ENCODE measurements around the gene KIF26B. TPM values are rescaled to one million over a fixed set of nuclear protein-coding genes. Genes with fewer than 3 reads are reported as not detected.

KIF26B gene
- total RNA-seq, 1 donor from 2014 or later: 69.7 TPM

GRCh38 chr1:245751726-245752470 is 597.1 kb downstream of the KIF26B start:
- H3K27me3 Mint-ChIP-seq (ENCODE audit: low read depth): no peaks in the 10 kb centered on the region
- peaks cover 27% of the 10 kb centered on the region for H3K4me1 Mint-ChIP-seq
- peaks cover 10% of the 10 kb centered on the region for H3K36me3 Mint-ChIP-seq
- H3K4me3 Mint-ChIP-seq: no peak overlapping the region
- peaks cover 27% of the 10 kb centered on the region for H3K9me3 Mint-ChIP-seq
- peak overlapping the region; percentile 23 for H3K27ac Mint-ChIP-seq
- DNase-seq (ENCODE audit: low spot score in 2 of 2, unreplicated experiment in 2 of 2): no peak
- TF ChIP-seq, protein P1, sequence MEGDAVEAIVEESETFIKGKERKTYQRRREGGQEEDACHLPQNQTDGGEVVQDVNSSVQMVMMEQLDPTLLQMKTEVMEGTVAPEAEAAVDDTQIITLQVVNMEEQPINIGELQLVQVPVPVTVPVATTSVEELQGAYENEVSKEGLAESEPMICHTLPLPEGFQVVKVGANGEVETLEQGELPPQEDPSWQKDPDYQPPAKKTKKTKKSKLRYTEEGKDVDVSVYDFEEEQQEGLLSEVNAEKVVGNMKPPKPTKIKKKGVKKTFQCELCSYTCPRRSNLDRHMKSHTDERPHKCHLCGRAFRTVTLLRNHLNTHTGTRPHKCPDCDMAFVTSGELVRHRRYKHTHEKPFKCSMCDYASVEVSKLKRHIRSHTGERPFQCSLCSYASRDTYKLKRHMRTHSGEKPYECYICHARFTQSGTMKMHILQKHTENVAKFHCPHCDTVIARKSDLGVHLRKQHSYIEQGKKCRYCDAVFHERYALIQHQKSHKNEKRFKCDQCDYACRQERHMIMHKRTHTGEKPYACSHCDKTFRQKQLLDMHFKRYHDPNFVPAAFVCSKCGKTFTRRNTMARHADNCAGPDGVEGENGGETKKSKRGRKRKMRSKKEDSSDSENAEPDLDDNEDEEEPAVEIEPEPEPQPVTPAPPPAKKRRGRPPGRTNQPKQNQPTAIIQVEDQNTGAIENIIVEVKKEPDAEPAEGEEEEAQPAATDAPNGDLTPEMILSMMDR (IDR thresholded peaks at IDR 0.05; ENCODE audit: unreplicated experiment): no peak

- Mint-ChIP-seq H3K27ac (peak overlapping the region; percentile 23), H3K4me3 (no peak overlapping the region)
Measured at GRCh38 chr1:245752561-245752960, 597.8 kb downstream of the KIF26B start.

DNA sequence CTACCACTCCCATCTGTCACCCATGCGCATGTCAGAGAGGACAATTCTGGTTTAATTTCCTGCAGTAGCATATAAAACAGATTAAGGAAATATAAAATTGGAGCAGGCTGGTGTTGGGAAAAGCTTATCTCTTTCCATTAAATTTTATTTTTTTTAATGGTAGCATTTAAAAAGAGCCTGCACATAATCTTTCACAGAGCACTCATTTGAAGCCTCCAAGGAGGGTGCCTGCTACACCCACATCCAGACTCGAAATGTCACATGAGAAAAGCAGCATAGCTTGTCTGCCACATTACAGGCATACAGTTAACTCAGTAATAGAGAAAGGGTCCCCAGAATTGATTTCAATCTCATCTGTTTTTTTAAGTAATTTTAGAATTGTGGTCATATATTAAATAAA is 599.0 kb downstream of the KIF26B start:
- no peak for DNase-seq (ENCODE audit: low spot score in 2 of 2, unreplicated experiment in 2 of 2)
- peaks cover 43% of the 10 kb centered on the region for H3K9me3 Mint-ChIP-seq
- TF ChIP-seq, protein P1 (IDR thresholded peaks at IDR 0.05; ENCODE audit: unreplicated experiment): no peak
- H3K27ac Mint-ChIP-seq: no peak overlapping the region
- H3K27me3 Mint-ChIP-seq (ENCODE audit: low read depth): no peaks in the 10 kb centered on the region
- peaks cover 13% of the 10 kb centered on the region for H3K36me3 Mint-ChIP-seq
- H3K4me1 Mint-ChIP-seq: peaks cover 27% of the 10 kb centered on the region
- H3K4me3 Mint-ChIP-seq: no peak overlapping the region

More at GRCh38 chr1:245752561-245752960, 597.8 kb downstream of the KIF26B start:
- peaks cover 8% of the 10 kb centered on the region for H3K36me3 Mint-ChIP-seq
- no peak for DNase-seq (ENCODE audit: low spot score in 2 of 2, unreplicated experiment in 2 of 2)
- peaks cover 31% of the 10 kb centered on the region for H3K9me3 Mint-ChIP-seq
- no peaks in the 10 kb centered on the region for H3K27me3 Mint-ChIP-seq (ENCODE audit: low read depth)
- H3K4me1 Mint-ChIP-seq: peaks cover 27% of the 10 kb centered on the region
- TF ChIP-seq, protein P1 (IDR thresholded peaks at IDR 0.05; ENCODE audit: unreplicated experiment): no peak

GRCh38 chr1:245754463-245754961 is 599.7 kb downstream of the KIF26B start:
- TF ChIP-seq, protein P1 (IDR thresholded peaks at IDR 0.05; ENCODE audit: unreplicated experiment): no peak
- Mint-ChIP-seq H3K9me3 (peaks cover 46% of the 10 kb centered on the region), H3K4me3 (no peak overlapping the region), H3K36me3 (peaks cover 13% of the 10 kb centered on the region), H3K27ac (no peak overlapping the region), H3K27me3 (ENCODE audit: low read depth) (no peaks in the 10 kb centered on the region), H3K4me1 (peaks cover 27% of the 10 kb centered on the region)
- DNase-seq (ENCODE audit: low spot score in 2 of 2, unreplicated experiment in 2 of 2): no peak

All from mesothelial cell of epicardium (in vitro differentiated cells).